HepG2 (cell line): ENCODE data around the gene SPTB. TPM values are rescaled to one million over a fixed set of nuclear protein-coding genes. Genes with fewer than 3 reads are reported as not detected.

ENCODE experiments used
- CENPT ChIP-seq: sonication (generic); formaldehyde crosslinking; IDR thresholded peaks from 2 replicates; pipeline ENCODE4 v1.8.0; 2022; ENCODE audit warnings: low read depth, mild to moderate bottlenecking, moderate library complexity, missing genetic modification reagents
- FLYWCH1 ChIP-seq: sonication (generic); formaldehyde crosslinking; IDR thresholded peaks from 2 replicates; pipeline ENCODE4 v1.8.1; 2023; ENCODE audit warnings: mild to moderate bottlenecking, missing genetic modification reagents
- FOXC1 ChIP-seq: sonication (generic); formaldehyde crosslinking; IDR thresholded peaks from 2 replicates; pipeline ENCODE4 v1.8.0; 2022; ENCODE audit warnings: mild to moderate bottlenecking, missing genetic modification reagents, borderline replicate concordance
- HIVEP1 ChIP-seq: sonication (generic); formaldehyde crosslinking; IDR thresholded peaks from 2 replicates; pipeline ENCODE4 v1.4.0; 2020; ENCODE audit warnings: mild to moderate bottlenecking, missing genetic modification reagents
- HNF1A ChIP-seq, 2 experiments: sonication (generic) in 1 of 2; formaldehyde crosslinking in 1 of 2; IDR thresholded peaks; 2 replicates each; pipeline versions ENCODE4 v1.4.0 to v1.6.1; 2016 to 2020; ENCODE audit warnings: borderline replicate concordance in 1 of 2, low read depth in 1 of 2, mild to moderate bottlenecking in 1 of 2, missing genetic modification reagents in 1 of 2
- HOXA3 ChIP-seq: sonication (generic); formaldehyde crosslinking; IDR thresholded peaks from 2 replicates; pipeline ENCODE4 v1.5.0; 2020; ENCODE audit warnings: missing genetic modification reagents
- ISL2 ChIP-seq: sonication (generic); formaldehyde crosslinking; IDR thresholded peaks from 2 replicates; pipeline ENCODE4 v1.5.0; 2020; ENCODE audit warnings: missing genetic modification reagents
- KMT2B ChIP-seq: IDR thresholded peaks from 2 replicates; pipeline ENCODE4 v1.6.1; 2016; ENCODE audit warnings: missing genetic modification reagents, missing compliant biosample characterization
- MTF2 ChIP-seq: sonication (generic); formaldehyde crosslinking; IDR thresholded peaks from 2 replicates; pipeline ENCODE4 v1.5.0; 2020; ENCODE audit warnings: missing genetic modification reagents, borderline replicate concordance
- NONO ChIP-seq, 2 experiments: fragments of 450-650 bp in 1 of 2; sonication (generic) in 1 of 2; formaldehyde crosslinking in 1 of 2; IDR thresholded peaks in 1 of 2; conservative IDR thresholded peaks in 1 of 2; 2 replicates each; pipeline versions ENCODE4 v1.6.1 to v1.8.0; 2017 to 2022; ENCODE audit warnings: mild to moderate bottlenecking in 1 of 2, missing genetic modification reagents in 1 of 2, moderate library complexity in 1 of 2
- PPARG ChIP-seq: conservative IDR thresholded peaks from 2 replicates; pipeline ENCODE4 v1.6.1; 2016; ENCODE audit warnings: missing biosample characterization, missing genetic modification reagents
- THRA ChIP-seq: sonication (generic); formaldehyde crosslinking; IDR thresholded peaks from 2 replicates; pipeline ENCODE4 v1.4.0; 2020; ENCODE audit warnings: missing genetic modification reagents, borderline replicate concordance
- ZFX ChIP-seq: sonication (generic); formaldehyde crosslinking; IDR thresholded peaks from 2 replicates; pipeline ENCODE4 v1.4.0; 2020; ENCODE audit warnings: mild to moderate bottlenecking, low read depth, missing genetic modification reagents, moderate library complexity
- ZNF232 ChIP-seq: sonication (generic); formaldehyde crosslinking; IDR thresholded peaks from 2 replicates; pipeline ENCODE4 v1.4.0; 2020; ENCODE audit warnings: missing genetic modification reagents, borderline replicate concordance
- ZNF547 ChIP-seq: sonication (generic); formaldehyde crosslinking; IDR thresholded peaks from 2 replicates; pipeline ENCODE4 v1.5.1; 2020; ENCODE audit warnings: mild to moderate bottlenecking, missing genetic modification reagents
- ZNF589 ChIP-seq: sonication (generic); formaldehyde crosslinking; conservative IDR thresholded peaks from 2 replicates; pipeline ENCODE4 v1.8.0; 2022; ENCODE audit warnings: mild to moderate bottlenecking, moderate library complexity, missing genetic modification reagents
- ZNF670 ChIP-seq: sonication (generic); formaldehyde crosslinking; IDR thresholded peaks from 2 replicates; pipeline ENCODE4 v1.8.0; 2022; ENCODE audit warnings: mild to moderate bottlenecking, missing genetic modification reagents, borderline replicate concordance
- ZNF746 ChIP-seq: sonication (generic); formaldehyde crosslinking; IDR thresholded peaks from 2 replicates; pipeline ENCODE4 v1.8.0; 2022; ENCODE audit warnings: mild to moderate bottlenecking, missing genetic modification reagents
- ZNF768 ChIP-seq: sonication (generic); formaldehyde crosslinking; IDR thresholded peaks from 2 replicates; pipeline ENCODE4 v1.4.0; 2020; ENCODE audit warnings: missing genetic modification reagents
- ZSCAN9 ChIP-seq: IDR thresholded peaks from 2 replicates; pipeline ENCODE4 v1.6.1; 2016; ENCODE audit warnings: borderline replicate concordance
- polyA plus RNA-seq, 8 experiments: library from polyadenylated mRNA; depleted of rRNA in 3 of 8; stranded (reverse) in 7 of 8; unstranded in 1 of 8; fragments of >200 nt; fragmentation: Illumina TruSeq in 4 of 8; extraction: Trizol in 4 of 8; gene quantifications; 2 replicates each; pipeline versions ENCODE4 v1.2.1 to v1.2.3, GENCODE V29; 2011 to 2016; ENCODE audit warnings: low read depth in 4 of 8, missing spikeins in 1 of 8, mixed read lengths in 1 of 8; ENCODE audit not compliant: insufficient read depth in 1 of 8
- total RNA-seq, 5 experiments: library from RNA; depleted of rRNA; stranded (reverse); fragments of >200 nt; fragmentation: Illumina TruSeq; extraction: Trizol; gene quantifications; 2 replicates each; pipeline ENCODE4 v1.2.3, GENCODE V29; 2016; ENCODE audit warnings: low read depth in 1 of 5
- TF ChIP-seq, protein P1 (sequence below): IDR thresholded peaks from 2 replicates; pipeline ENCODE4 v1.6.1; 2016; ENCODE audit warnings: mild to moderate bottlenecking, missing biosample characterization, missing genetic modification reagents

SPTB gene
- total and polyA plus RNA-seq, 2 of the 13 experiments (the other 11 are each of a cell fraction or from before 2014, with no cell fraction given): 0.01 to 0.02 TPM

- 0 out of 2 replicates have a peak, but pooled peaks have one; percentile 1 for TF ChIP-seq ZNF547 (CRISPR knock-in tag)
- peak; percentile 64; the same call in 1 of the 2 replicates for TF ChIP-seq ZNF670 (CRISPR knock-in tag)
- TF ChIP-seq FLYWCH1 (CRISPR knock-in tag): no peak
- 0 out of 2 replicates have a peak, but pooled peaks have one; percentile 5 for TF ChIP-seq HIVEP1
- 0 out of 2 replicates have a peak, but pooled peaks have one; percentile 56 for TF ChIP-seq KMT2B
- TF ChIP-seq ZFX (CRISPR knock-in tag): peak; percentile 71
- TF ChIP-seq ZNF589 (CRISPR knock-in tag): 0 out of 2 replicates have a peak, but pooled peaks have one; percentile 36
- peak; percentile 79 for TF ChIP-seq HOXA3 (CRISPR knock-in tag)
- TF ChIP-seq MTF2: peak; percentile 96
- no peak for TF ChIP-seq NONO (IDR thresholded peaks at IDR 0.05)
- TF ChIP-seq NONO (CRISPR knock-in tag; conservative IDR thresholded peaks at IDR 0.05): peak; percentile 59; the same call in 1 of the 2 replicates
- peak; percentile 29; the same call in 1 of the 2 replicates for TF ChIP-seq THRA (CRISPR knock-in tag)
- TF ChIP-seq ZSCAN9 (CRISPR knock-in tag): no peak; the same call in 1 of the 2 replicates
- TF ChIP-seq PPARG (CRISPR knock-in tag): peak; percentile 35; the same call in 1 of the 2 replicates
- peak; percentile 87 for TF ChIP-seq FOXC1 (CRISPR knock-in tag)
- TF ChIP-seq ISL2: peak; percentile 52; the same call in 1 of the 2 replicates
- peak; percentile 99 for TF ChIP-seq ZNF746 (CRISPR knock-in tag)
- TF ChIP-seq HNF1A (IDR thresholded peaks at IDR 0.05; ENCODE audit: low read depth): peak; percentile 66; the same call in 1 of the 2 replicates
- TF ChIP-seq HNF1A (CRISPR knock-in tag; IDR thresholded peaks at IDR 0.05; ENCODE audit: borderline replicate concordance): peak; percentile 85; the same call in 1 of the 2 replicates
- TF ChIP-seq ZNF768: peak; percentile 63
- TF ChIP-seq CENPT (CRISPR knock-in tag): no peak
- peak; percentile 63; the same call in 1 of the 2 replicates for TF ChIP-seq ZNF232 (CRISPR knock-in tag)
- TF ChIP-seq, protein P1, sequence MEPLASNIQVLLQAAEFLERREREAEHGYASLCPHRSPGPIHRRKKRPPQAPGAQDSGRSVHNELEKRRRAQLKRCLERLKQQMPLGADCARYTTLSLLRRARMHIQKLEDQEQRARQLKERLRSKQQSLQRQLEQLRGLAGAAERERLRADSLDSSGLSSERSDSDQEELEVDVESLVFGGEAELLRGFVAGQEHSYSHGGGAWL: peak; percentile 59; the same call in 1 of the 2 replicates
These were observed 175.5 kb downstream of the SPTB start, which contains the start of gene PLEKHG3 (continued) for GRCh38 chr14:64704143-64704742.
